IPS-20b (cell line): ENCODE measurements around the gene ANKS3.

ENCODE experiments used
- H3K27ac ChIP-seq: one replicate; pipeline ENCODE4 v1.5.1; 2013; ENCODE audit warnings: low read length
- H3K27me3 ChIP-seq: 2 replicates; pipeline ENCODE4 v1.6.1; 2013; ENCODE audit warnings: mild to moderate bottlenecking, low read length, inconsistent platforms; ENCODE audit not compliant: insufficient read depth
- H3K36me3 ChIP-seq: 2 replicates; pipeline ENCODE4 v1.6.1; 2013; ENCODE audit warnings: low read depth, mild to moderate bottlenecking, inconsistent platforms, low read length, moderate library complexity; ENCODE audit not compliant: insufficient read depth
- H3K4me1 ChIP-seq: 2 replicates; pipeline ENCODE4 v1.6.1; 2013; ENCODE audit warnings: mild to moderate bottlenecking, control low read depth, inconsistent platforms, low read length, moderate library complexity; ENCODE audit not compliant: insufficient read depth
- H3K4me3 ChIP-seq: 2 replicates; pipeline ENCODE4 v1.5.1; 2013; ENCODE audit warnings: mild to moderate bottlenecking, low read length, inconsistent platforms
- H3K9ac ChIP-seq: 2 replicates; pipeline ENCODE4 v1.6.1; 2013; ENCODE audit warnings: low read depth, mild to moderate bottlenecking, inconsistent platforms, low read length, moderate library complexity
- H3K9me3 ChIP-seq: 2 replicates; pipeline ENCODE4 v1.6.1; 2013; ENCODE audit warnings: mild to moderate bottlenecking, low read depth, low read length, inconsistent platforms; ENCODE audit not compliant: insufficient read depth

The ANKS3 gene

DNA sequence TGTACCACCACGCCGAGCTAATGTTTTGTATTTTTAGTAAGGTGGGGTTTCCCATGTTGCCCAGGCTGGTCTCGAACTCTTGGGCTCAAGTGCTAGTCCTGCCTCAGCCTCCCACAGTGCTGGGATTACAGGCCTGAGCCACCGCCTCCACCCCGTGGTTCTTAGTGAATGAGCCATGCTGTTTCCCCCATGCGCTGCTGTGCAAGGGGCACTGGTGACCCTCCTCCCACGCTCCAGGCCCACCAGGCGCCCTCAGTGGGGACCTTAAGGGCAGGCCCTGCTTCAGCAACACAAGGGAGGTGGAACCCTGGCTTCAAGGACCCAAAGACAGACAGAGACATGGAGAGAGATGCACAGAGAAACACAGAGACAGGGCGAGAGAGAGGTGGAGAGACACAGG lies 56.1 kb downstream of the ANKS3 start:
- Histone ChIP-seq H3K9ac (no peak overlapping the region), H3K4me3 (no peak overlapping the region), H3K27me3 (no peaks in the 10 kb centered on the region), H3K4me1 (no peaks in the 10 kb centered on the region), H3K27ac (no peak overlapping the region), H3K36me3 (peaks cover 18% of the 10 kb centered on the region; the same call in 1 of the 2 replicates), H3K9me3 (no peaks in the 10 kb centered on the region)

GRCh38 chr16:4677390-4677789 lies 56.7 kb downstream of the ANKS3 start:
- no peak overlapping the region for H3K27ac ChIP-seq
- H3K27me3 ChIP-seq = no peaks in the 10 kb centered on the region
- peaks cover 22% of the 10 kb centered on the region for H3K36me3 ChIP-seq
- H3K9me3 ChIP-seq = no peaks in the 10 kb centered on the region
- H3K4me3 ChIP-seq = no peak overlapping the region
- no peaks in the 10 kb centered on the region for H3K4me1 ChIP-seq
- H3K9ac ChIP-seq = no peak overlapping the region

- Histone ChIP-seq H3K27ac (no peak overlapping the region), H3K36me3 (peaks cover 25% of the 10 kb centered on the region), H3K4me1 (no peaks in the 10 kb centered on the region), H3K9ac (no peak overlapping the region), H3K9me3 (no peaks in the 10 kb centered on the region), H3K4me3 (no peak overlapping the region), H3K27me3 (no peaks in the 10 kb centered on the region)
Observed at GRCh38 chr16:4676831-4677230, 57.2 kb downstream of the ANKS3 start.

- Histone ChIP-seq H3K27ac (no peak overlapping the region), H3K27me3 (no peaks in the 10 kb centered on the region), H3K36me3 (peaks cover 30% of the 10 kb centered on the region), H3K4me1 (no peaks in the 10 kb centered on the region), H3K4me3 (no peak overlapping the region), H3K9me3 (no peaks in the 10 kb centered on the region), H3K9ac (no peak overlapping the region; the same call in 1 of the 2 replicates)
Observed at GRCh38 chr16:4675864-4676786, 57.9 kb downstream of the ANKS3 start.

GRCh38 chr16:4674926-4675530 lies 59.0 kb downstream of the ANKS3 start:
- Histone ChIP-seq H3K9me3 (no peaks in the 10 kb centered on the region), H3K4me1 (no peaks in the 10 kb centered on the region), H3K4me3 (no peak overlapping the region), H3K36me3 (peaks cover 39% of the 10 kb centered on the region), H3K27me3 (no peaks in the 10 kb centered on the region), H3K9ac (no peak overlapping the region), H3K27ac (no peak overlapping the region)

- Histone ChIP-seq H3K27ac (no peak overlapping the region), H3K4me3 (no peak overlapping the region), H3K4me1 (no peaks in the 10 kb centered on the region), H3K9me3 (no peaks in the 10 kb centered on the region), H3K9ac (no peak overlapping the region), H3K27me3 (no peaks in the 10 kb centered on the region), H3K36me3 (peaks cover 51% of the 10 kb centered on the region)
Observed at GRCh38 chr16:4673387-4674046, 60.6 kb downstream of the ANKS3 start.

GRCh38 chr16:4668313-4668960 lies 65.6 kb downstream of the ANKS3 start:
- Histone ChIP-seq H3K36me3 (peaks cover 81% of the 10 kb centered on the region), H3K4me1 (no peaks in the 10 kb centered on the region), H3K4me3 (no peak overlapping the region), H3K27ac (no peak overlapping the region), H3K27me3 (no peaks in the 10 kb centered on the region), H3K9ac (no peak overlapping the region), H3K9me3 (no peaks in the 10 kb centered on the region)

DNA sequence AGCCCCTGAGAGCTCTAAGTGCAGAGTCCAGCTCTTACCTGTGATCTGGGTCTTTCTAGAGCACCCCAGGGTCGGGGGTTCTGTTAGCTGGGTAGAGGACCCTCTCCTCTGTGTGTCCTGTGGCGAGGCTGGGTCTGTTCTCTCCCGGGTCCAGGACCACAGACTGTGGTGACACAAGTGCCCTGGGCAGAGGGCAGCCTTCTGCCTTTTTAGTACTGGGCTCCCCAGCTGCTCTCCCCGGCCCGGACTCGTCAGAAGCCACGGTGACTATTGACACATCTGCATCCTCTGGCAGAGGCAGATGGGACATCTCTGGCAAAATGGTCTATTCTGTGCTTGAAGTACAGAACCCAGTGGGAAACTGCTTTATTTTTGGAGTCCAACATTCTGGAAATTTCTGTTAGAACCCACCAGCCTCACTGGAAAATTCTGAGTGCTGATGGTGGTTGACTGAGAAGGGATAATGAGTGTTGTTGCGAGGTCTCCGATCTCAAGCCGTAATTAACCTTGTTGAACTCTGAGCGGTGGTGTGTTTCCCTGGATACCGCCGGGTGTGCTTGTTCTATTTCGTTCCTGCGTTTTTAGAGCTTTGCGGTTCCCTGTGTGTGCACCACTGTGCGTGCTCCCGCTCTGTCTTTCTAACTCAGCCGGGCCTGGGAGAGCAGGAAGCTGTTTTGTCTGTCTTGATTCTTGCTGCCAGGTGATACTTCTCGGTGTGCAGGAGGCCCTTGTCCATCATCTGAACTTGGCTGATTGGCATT lies 66.7 kb downstream of the ANKS3 start:
- H3K27ac ChIP-seq = no peak overlapping the region
- no peaks in the 10 kb centered on the region for H3K27me3 ChIP-seq
- peaks cover 72% of the 10 kb centered on the region for H3K36me3 ChIP-seq
- no peak overlapping the region for H3K9ac ChIP-seq
- no peak overlapping the region for H3K4me3 ChIP-seq
- no peaks in the 10 kb centered on the region for H3K9me3 ChIP-seq
- no peaks in the 10 kb centered on the region for H3K4me1 ChIP-seq

- H3K4me1 ChIP-seq = no peaks in the 10 kb centered on the region
- H3K27me3 ChIP-seq = no peaks in the 10 kb centered on the region
- H3K36me3 ChIP-seq = peaks cover 69% of the 10 kb centered on the region
- no peaks in the 10 kb centered on the region for H3K9me3 ChIP-seq
- H3K4me3 ChIP-seq = no peak overlapping the region
- H3K27ac ChIP-seq = no peak overlapping the region
- H3K9ac ChIP-seq = no peak overlapping the region
Observed at GRCh38 chr16:4666537-4667202, 67.4 kb downstream of the ANKS3 start.

- Histone ChIP-seq H3K36me3 (peaks cover 55% of the 10 kb centered on the region), H3K27ac (no peak overlapping the region), H3K9ac (no peak overlapping the region), H3K4me1 (no peaks in the 10 kb centered on the region), H3K4me3 (no peak overlapping the region), H3K27me3 (no peaks in the 10 kb centered on the region), H3K9me3 (no peaks in the 10 kb centered on the region)
Observed at GRCh38 chr16:4664538-4665418, 69.3 kb downstream of the ANKS3 start.
